Central memory CD8-positive, alpha-beta T cell (primary cell): Measurements from ENCODE around the gene KLHDC8B.
A peak's percentile ranks its signal among the peaks of the same experiment; 100 is the strongest.

ENCODE experiments used
- ATAC-seq: fragments of 150-1000 bp; cut with Tn5 transposase; replicated peaks from 2 replicates; pipeline ENCODE4 v1.10.0; 2022; ENCODE audit warnings: mild to moderate bottlenecking, moderate FRiP score, moderate number of reproducible peaks; ENCODE audit not compliant: poor library complexity, severe bottlenecking; ENCODE audit errors: extremely low read depth
- DNase-seq, 2 donors: peaks; one replicate each; pipeline ENCODE4 v3.0.0; 2021; ENCODE audit warnings: low spot score in 2 of 2
- H3K27ac Mint-ChIP-seq: one replicate; pipeline ENCODE4 v1.8.0; 2022; ENCODE audit warnings: low read depth, mild to moderate bottlenecking, moderate library complexity, mixed read lengths
- H3K27me3 Mint-ChIP-seq: one replicate; pipeline ENCODE4 v1.8.0; 2022; ENCODE audit warnings: mixed read lengths
- H3K36me3 Mint-ChIP-seq: one replicate; pipeline ENCODE4 v1.8.0; 2022; ENCODE audit warnings: mild to moderate bottlenecking, moderate library complexity, mixed read lengths; ENCODE audit not compliant: insufficient read depth
- H3K4me1 Mint-ChIP-seq: one replicate; pipeline ENCODE4 v1.8.0; 2022; ENCODE audit warnings: mixed read lengths
- H3K4me3 Mint-ChIP-seq: one replicate; pipeline ENCODE4 v1.8.0; 2022; ENCODE audit warnings: mild to moderate bottlenecking, moderate library complexity, mixed read lengths
- H3K9me3 Mint-ChIP-seq: one replicate; pipeline ENCODE4 v1.8.0; 2022; ENCODE audit warnings: mixed read lengths

KLHDC8B gene

DNA sequence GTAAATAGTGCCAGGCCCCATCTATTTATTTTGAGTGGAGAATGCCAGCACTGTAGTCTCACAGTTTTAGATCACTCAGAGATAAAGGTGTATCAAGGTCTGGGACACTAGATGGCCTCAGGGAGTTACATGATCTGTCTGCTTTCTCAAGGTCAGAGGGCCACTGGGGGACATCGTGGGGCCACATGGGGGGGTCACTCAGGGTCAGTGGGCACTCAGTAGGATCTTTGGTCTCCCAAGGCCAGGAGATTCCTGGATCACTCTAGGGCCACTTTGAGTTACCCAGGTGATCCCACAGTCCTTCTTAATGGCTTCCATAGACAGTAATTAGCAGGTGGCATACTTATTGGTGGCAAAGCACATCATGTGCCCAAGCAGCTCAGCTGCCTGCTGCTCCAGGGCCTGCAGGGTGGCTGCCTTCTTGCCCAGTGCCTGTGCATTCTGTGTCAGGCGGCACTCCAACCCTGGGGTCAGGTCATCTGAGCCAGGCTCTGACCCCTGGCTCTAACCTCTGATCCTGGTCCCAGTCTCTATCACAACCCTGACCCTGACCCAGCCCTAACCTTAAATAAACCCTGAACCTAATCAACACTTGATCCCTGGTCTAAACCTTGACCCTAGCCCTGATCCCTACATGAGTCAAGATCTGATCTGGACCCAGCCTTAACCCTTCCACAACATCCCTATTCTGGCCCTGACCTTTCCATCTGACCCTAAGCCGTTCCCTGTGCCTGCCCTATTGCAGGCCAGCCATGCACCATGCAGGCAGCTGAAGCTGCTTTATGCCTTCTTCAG is 36.7 kb upstream of the KLHDC8B start:
- Mint-ChIP-seq H3K9me3 (no peaks in the 10 kb centered on the region), H3K4me3 (no peak overlapping the region), H3K27me3 (peaks cover 17% of the 10 kb centered on the region), H3K36me3 (no peaks in the 10 kb centered on the region), H3K27ac (no peak overlapping the region), H3K4me1 (no peaks in the 10 kb centered on the region)
- no peak for DNase-seq
- no peak for ATAC-seq

DNA sequence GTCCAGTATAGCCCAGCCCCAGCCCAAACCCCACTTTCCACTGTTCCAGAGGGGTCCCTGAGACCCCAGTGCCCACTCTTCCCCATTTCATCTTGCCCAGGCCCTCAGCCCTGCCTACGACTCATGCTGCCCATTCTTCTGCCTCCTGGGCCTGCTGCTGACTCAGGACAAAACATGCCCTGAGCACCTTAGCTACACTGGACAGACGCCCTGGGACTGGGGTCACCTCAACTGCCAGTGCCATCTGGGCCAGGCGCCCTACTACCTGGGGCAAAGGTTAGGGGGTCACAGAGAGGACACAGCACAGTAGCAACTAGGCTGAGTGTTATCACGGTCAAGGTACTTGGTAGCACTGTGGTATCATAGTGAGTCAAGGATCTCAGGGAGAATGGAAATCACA is 35.9 kb upstream of the KLHDC8B start:
- no peaks in the 10 kb centered on the region for H3K9me3 Mint-ChIP-seq
- ATAC-seq = no peak

GRCh38 chr3:49140080-49140479 is 31.3 kb upstream of the KLHDC8B start:
- H3K4me1 Mint-ChIP-seq = no peaks in the 10 kb centered on the region
- peaks cover 34% of the 10 kb centered on the region for H3K27me3 Mint-ChIP-seq
- DNase-seq (no peak), ATAC-seq (no peak)
- peaks cover 6% of the 10 kb centered on the region for H3K9me3 Mint-ChIP-seq
- no peak overlapping the region for H3K27ac Mint-ChIP-seq
- no peak overlapping the region for H3K4me3 Mint-ChIP-seq
- no peaks in the 10 kb centered on the region for H3K36me3 Mint-ChIP-seq

More for the DNA sequence above, 35.9 kb upstream of the KLHDC8B start:
- Mint-ChIP-seq H3K4me3 (no peak overlapping the region), H3K27ac (no peak overlapping the region), H3K27me3 (peaks cover 23% of the 10 kb centered on the region), H3K36me3 (no peaks in the 10 kb centered on the region), H3K4me1 (no peaks in the 10 kb centered on the region)
- no peak for DNase-seq

- H3K9me3 Mint-ChIP-seq = no peaks in the 10 kb centered on the region
- no peak for ATAC-seq
- no peak overlapping the region for H3K4me3 Mint-ChIP-seq
- no peaks in the 10 kb centered on the region for H3K27me3 Mint-ChIP-seq
- H3K27ac Mint-ChIP-seq = no peak overlapping the region
- peaks cover 2% of the 10 kb centered on the region for H3K36me3 Mint-ChIP-seq
- no peaks in the 10 kb centered on the region for H3K4me1 Mint-ChIP-seq
- no peak for DNase-seq
Observed at GRCh38 chr3:49148159-49148558, 23.2 kb upstream of the KLHDC8B start.

DNA sequence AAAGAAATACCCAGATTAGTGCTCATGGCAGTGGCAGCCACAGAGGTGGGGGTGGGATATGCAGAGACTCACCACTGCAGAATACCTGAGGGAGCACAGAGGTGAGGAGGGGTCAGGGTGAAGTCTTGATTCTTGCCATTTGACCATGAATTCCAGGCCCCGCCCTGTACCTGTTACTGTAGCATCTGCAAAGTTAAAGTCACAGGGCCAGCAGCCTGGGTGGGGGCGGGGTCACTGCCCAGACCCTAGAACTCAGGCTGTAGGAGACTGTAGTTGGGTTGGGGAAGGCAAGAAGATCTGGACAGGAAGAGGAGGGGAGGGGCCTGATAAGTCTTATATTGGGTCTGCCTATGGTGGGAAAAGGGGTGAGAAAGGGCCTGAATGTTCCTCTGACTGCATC is 19.8 kb upstream of the KLHDC8B start:
- H3K4me1 Mint-ChIP-seq = no peaks in the 10 kb centered on the region

DNA sequence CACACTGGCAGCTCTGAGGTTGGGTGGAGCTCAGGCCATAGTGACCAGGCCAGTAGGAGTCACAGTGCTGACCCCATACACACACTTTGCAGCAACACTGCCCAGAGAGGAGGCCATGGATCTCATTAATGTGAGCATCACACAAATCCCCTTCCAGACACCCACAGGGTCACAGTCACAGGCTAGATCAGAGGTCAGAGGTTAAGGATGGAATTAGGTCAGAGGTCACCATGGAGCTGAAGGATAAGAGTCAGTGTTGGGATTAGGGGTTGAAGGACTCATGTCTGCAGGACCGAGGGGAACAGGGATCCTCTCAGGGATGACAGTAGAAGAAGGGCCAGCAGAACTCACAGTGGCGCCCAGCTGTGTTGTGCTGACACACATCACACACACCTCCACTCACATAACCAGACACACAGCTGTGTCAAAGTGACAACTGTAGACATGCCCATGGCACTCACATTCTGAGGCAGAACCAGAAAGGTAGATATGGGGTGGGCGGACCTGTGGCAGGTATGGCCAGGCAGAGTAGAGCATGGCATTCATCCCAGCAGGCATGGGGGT is 18.0 kb upstream of the KLHDC8B start:
- no peak overlapping the region for H3K4me3 Mint-ChIP-seq
- H3K4me1 Mint-ChIP-seq = no peaks in the 10 kb centered on the region
- H3K27ac Mint-ChIP-seq = no peak overlapping the region
- no peaks in the 10 kb centered on the region for H3K27me3 Mint-ChIP-seq
- DNase-seq = no peak
- ATAC-seq = no peak
- H3K9me3 Mint-ChIP-seq = no peaks in the 10 kb centered on the region
- no peaks in the 10 kb centered on the region for H3K36me3 Mint-ChIP-seq

More for the DNA sequence above, 19.8 kb upstream of the KLHDC8B start:
- Mint-ChIP-seq H3K27ac (peak overlapping the region; percentile 49), H3K9me3 (no peaks in the 10 kb centered on the region), H3K36me3 (peaks cover 1% of the 10 kb centered on the region), H3K4me3 (no peak overlapping the region), H3K27me3 (no peaks in the 10 kb centered on the region)
- DNase-seq (no peak), ATAC-seq (no peak)

- DNase-seq (no peak), ATAC-seq (no peak)
- Mint-ChIP-seq H3K9me3 (no peaks in the 10 kb centered on the region), H3K27me3 (no peaks in the 10 kb centered on the region), H3K4me3 (no peak overlapping the region), H3K4me1 (no peaks in the 10 kb centered on the region), H3K36me3 (peaks cover 1% of the 10 kb centered on the region), H3K27ac (no peak overlapping the region)
Observed at GRCh38 chr3:49157289-49157688, 14.1 kb upstream of the KLHDC8B start.

GRCh38 chr3:49158103-49158709 is 13.2 kb upstream of the KLHDC8B start:
- H3K4me1 Mint-ChIP-seq = no peaks in the 10 kb centered on the region
- ATAC-seq (peak; percentile 75), DNase-seq (peak; percentile 33 to 49)
- H3K4me3 Mint-ChIP-seq = no peak overlapping the region
- peak overlapping the region; percentile 62 for H3K27ac Mint-ChIP-seq
- no peaks in the 10 kb centered on the region for H3K27me3 Mint-ChIP-seq
- H3K9me3 Mint-ChIP-seq = no peaks in the 10 kb centered on the region
- peaks cover 2% of the 10 kb centered on the region for H3K36me3 Mint-ChIP-seq

DNA sequence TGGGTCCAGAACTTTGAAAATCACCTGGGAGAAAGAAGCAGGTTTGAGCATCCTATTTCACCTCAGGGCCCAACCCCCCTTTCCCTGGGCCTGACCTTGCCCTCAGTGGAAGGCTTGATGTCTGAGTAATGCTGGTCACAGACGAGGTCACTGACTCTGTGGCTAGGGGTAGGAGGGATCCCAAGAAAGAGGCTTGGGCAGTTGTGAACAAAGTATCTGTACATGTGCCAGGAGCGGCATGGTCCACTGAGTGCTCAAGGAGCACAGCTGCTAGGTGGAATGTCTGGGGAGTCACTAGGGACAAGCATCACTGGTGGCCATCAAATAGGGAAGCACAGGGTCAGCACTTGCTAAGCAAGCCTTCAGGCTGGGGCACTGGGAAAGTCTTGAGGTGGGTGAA is 12.6 kb upstream of the KLHDC8B start:
- ATAC-seq = no peak
- no peaks in the 10 kb centered on the region for H3K9me3 Mint-ChIP-seq
- peaks cover 2% of the 10 kb centered on the region for H3K36me3 Mint-ChIP-seq
- no peaks in the 10 kb centered on the region for H3K27me3 Mint-ChIP-seq
- H3K4me3 Mint-ChIP-seq = no peak overlapping the region
- peaks cover 3% of the 10 kb centered on the region for H3K4me1 Mint-ChIP-seq
- no peak overlapping the region for H3K27ac Mint-ChIP-seq
- DNase-seq = no peak

DNA sequence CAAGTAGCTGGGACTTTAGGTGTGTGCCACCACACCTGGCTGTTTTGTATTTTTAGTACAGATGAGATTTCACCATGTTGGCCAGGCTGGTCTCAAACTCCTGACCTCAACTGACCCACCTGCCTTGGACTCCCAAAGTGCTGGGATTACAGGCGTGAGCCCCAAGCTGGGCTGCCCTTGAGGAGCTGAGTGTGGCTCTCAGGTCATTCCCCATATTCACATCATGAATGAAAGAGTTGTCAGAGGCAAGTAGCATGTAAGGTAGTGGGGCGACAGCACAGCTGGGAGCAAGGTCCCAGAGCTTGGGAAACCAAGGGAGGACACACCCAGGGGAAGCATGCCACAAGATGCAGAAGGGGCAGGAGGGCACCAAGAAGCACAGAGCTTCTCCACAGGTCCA is 10.2 kb upstream of the KLHDC8B start:
- no peak overlapping the region for H3K27ac Mint-ChIP-seq
- no peak for ATAC-seq
- peaks cover 13% of the 10 kb centered on the region for H3K36me3 Mint-ChIP-seq
- H3K27me3 Mint-ChIP-seq = no peaks in the 10 kb centered on the region
- no peaks in the 10 kb centered on the region for H3K9me3 Mint-ChIP-seq
- H3K4me1 Mint-ChIP-seq = peaks cover 23% of the 10 kb centered on the region
- no peak for DNase-seq
- no peak overlapping the region for H3K4me3 Mint-ChIP-seq

DNA sequence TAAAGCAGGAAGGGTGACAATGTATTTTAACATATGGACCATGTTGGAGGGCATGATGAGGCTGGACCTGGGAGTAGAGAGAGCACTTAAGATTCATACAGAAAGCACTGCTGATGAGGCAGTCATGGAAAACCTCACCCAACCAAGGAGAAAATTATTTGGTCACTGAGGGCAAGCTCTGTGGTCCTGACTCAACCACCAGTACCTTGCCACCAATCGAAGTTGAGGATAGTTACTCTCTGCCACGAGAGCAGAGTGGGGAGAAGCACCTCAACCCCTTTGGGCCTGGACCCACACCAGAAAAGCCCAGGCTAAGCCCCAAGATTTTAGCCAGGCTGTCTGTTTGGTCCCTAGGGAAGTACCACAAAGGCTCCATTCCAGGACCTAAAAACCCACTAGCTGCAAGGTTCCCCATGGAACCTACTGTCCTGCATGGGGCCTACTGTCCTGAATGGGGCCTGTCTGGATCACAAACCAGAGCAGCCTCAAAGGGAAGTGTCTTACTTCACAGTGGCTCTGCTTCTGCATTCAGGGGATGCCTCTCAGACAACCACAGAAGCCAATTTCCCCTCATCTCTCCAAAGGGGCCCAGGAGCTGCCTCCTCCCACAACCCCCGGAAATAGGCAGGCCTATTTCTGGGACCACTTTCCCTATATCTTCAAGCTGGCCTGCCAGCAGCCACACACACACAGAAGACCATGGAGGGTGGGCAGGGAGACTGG is 9.4 kb upstream of the KLHDC8B start:
- DNase-seq = no peak
- Mint-ChIP-seq H3K4me3 (no peak overlapping the region), H3K36me3 (peaks cover 15% of the 10 kb centered on the region), H3K27me3 (no peaks in the 10 kb centered on the region), H3K9me3 (no peaks in the 10 kb centered on the region), H3K27ac (no peak overlapping the region), H3K4me1 (peaks cover 29% of the 10 kb centered on the region)
- no peak for ATAC-seq

DNA sequence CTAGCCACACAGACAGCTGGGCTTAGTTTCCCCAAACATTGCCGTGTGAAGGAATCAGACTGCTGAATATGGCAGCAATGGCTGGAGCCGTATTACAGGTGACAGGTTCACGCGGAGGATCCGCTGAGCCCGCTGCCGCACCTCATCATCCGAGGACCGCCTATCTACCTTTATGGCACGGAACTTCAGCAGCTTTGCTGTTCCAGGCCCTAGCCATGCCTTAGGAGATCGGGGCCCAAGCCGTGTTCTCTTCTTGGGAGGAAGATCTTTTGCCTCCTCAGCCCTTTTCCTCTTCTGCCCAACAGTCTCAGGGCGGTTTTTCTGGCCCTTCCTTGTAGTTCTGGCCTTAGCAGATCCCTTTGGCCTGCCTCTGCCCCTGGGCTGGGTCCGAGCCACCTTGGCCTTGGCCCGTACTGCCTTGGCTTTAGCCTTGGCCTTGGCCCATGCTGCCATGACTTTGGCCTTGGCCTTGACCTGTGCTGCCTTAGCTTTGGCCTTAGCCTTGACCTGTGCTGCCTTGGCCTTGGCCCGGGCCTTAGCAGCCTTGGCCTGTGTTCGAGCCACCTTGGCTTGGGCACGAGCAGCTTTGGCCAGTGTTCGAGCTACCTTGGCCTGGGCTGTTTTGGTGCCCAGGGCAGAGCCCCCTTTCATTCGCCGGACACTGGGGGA is 8.5 kb upstream of the KLHDC8B start:
- DNase-seq = no peak
- no peaks in the 10 kb centered on the region for H3K27me3 Mint-ChIP-seq
- no peak overlapping the region for H3K4me3 Mint-ChIP-seq
- H3K4me1 Mint-ChIP-seq = peaks cover 29% of the 10 kb centered on the region
- no peak for ATAC-seq
- no peaks in the 10 kb centered on the region for H3K9me3 Mint-ChIP-seq
- H3K36me3 Mint-ChIP-seq = peaks cover 15% of the 10 kb centered on the region
- no peak overlapping the region for H3K27ac Mint-ChIP-seq
